Daoy (cell line): Measurements from ENCODE around the gene CHN2. TPM values are rescaled to one million over a fixed set of nuclear protein-coding genes. Genes with fewer than 3 reads are reported as not detected.

Experiments
- DNase-seq: peaks from one replicate; pipeline ENCODE4 v3.0.0-alpha.2; 2015; ENCODE audit warnings: low read depth
- total RNA-seq: library from RNA; depleted of rRNA; stranded (reverse); fragments of >200 nt; shearing (Covaris generic); gene quantifications from 2 replicates; pipeline ENCODE4 v1.2.3, GENCODE V29; 2014

Gene CHN2
- total RNA-seq, 1 experiment from 2014 or later, result 19.8 TPM

DNA sequence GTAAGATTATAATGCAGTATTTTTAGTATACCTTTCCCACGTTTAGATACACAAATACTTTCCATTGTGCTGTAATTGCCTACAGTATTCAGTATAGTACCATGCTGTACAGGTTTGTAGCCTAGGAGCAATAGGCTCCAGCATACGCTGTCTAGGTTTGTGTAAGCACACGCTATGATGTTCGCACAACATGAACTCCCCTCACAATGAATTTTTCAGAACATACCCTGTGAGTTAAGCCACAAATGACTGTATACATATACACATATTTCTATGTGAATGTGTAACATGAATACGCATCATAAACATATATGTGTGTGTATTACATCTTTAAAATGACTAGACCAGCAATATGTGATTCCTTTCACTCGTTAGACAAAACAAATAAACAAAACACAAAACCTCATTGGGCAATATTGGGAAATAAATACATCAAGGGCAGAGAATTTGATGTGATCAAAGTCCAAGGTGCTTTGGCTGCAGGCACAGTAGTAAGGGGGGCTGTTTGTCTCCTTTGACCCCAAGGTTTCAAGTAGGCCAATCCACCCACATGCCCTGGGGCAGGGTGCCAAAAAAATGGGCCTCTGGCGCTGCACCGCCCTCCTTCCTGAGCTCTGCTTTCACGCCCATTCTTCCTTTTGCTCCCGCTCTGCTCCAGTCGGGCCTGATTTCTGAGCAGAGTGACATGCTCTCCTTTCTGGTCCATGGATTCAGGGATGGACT lies 33.9 kb downstream of the CHN2 start:
- no peak for DNase-seq

DNA sequence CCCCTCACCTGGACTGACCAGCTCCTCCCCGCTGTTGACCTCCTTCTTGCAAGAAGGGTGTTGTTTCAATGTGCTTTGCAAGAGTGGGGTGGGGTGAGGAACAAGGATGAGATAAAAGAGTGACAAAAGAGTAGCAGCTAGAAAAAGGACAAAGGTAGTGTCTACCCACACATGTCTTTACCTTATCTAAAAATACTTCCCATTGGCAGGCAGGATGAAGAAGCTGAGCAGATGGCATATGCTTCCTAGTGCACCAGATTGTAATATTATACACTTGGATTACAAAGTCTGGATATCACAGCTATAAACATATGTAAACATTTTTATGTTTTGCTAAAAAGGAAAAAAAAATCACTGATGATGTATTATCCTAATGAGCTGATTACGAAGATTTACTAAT lies 34.5 kb downstream of the CHN2 start:
- DNase-seq, result no peak

DNA sequence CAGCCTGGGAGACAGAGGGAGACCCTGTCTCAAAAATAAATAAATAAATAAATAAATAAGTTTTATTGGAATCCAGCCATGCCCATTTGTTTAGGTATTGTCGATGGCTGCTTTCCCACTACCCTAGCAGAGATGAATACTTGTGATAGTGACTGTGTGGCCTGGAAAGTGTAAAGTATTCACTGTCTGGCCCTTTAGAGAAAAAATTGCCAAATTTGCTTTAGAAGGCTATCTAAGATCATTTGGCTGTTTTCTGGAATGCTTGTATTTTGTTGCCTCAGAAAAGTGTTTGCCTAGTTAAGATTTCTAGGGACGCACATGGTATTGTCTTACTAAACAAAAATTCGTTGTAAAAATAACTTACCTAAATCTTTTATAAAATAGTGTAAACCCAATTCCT lies 35.4 kb downstream of the CHN2 start:
- no peak for DNase-seq

DNA sequence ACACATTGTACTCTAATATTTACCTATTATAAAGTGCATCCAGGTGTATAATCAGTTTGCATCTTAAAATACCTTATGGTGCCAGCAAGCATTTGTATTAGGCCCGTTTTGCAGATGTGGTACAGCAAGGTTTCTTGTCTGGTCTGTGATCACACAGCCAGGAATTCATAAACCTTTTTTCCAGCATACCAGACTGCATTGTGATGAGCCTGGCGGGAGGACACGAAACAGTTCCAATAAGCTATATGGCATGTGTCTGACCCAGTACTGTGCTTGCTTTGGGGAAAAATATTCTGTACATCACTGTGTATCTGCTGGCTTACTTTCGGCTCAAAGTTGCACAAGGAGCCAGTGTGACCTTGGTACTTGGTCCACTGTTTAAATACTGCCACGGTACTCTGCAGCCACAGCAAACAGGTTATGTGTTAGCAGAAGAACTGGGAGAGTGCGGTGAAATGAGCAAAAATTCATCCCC lies 36.3 kb downstream of the CHN2 start:
- no peak for DNase-seq

DNA sequence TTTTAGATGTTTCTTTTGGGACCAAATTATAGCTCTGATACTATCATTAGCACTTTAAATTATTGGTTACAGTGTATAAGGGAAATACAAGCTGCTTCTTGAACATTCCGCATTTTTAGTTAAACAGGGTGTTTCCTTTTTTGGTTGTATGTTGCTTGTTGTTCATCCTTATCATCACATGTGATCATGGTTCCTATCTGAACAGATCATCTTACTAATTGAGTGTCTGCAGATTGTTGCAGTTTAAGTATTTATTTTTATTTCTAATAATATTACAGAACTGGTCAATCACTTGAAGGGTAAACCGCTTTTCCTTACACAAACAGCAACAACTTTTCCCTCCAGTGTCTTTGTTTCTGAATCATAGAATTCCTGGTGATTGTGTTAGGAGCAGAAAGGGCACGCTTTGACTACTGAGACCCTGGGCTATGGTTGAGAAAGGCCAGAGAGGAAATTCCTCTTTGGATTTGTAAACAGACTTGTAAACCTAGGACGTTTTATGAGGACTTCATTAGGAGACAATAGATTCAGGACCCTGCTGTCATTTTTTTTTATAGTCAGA lies 37.2 kb downstream of the CHN2 start:
- DNase-seq, result no peak

DNA sequence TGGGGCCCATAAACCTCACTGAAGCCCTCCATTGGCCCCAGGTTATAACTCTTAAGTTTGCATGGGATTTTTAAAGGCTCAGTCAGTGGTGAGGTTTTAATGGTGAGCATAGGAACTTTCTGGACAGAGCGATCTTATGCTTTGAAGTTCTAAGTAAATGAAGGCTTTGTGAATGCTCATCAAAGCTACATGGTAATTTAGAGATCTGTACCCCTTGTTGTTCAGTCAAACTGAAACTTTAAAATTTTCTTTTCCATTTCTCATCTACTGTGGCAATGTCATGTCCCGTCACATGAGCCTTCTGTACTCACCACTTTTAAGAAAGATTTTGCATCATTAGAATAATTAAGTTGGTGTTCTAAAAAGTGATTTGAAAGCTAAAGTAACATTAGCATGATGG lies 39.9 kb downstream of the CHN2 start:
- no peak for DNase-seq

DNA sequence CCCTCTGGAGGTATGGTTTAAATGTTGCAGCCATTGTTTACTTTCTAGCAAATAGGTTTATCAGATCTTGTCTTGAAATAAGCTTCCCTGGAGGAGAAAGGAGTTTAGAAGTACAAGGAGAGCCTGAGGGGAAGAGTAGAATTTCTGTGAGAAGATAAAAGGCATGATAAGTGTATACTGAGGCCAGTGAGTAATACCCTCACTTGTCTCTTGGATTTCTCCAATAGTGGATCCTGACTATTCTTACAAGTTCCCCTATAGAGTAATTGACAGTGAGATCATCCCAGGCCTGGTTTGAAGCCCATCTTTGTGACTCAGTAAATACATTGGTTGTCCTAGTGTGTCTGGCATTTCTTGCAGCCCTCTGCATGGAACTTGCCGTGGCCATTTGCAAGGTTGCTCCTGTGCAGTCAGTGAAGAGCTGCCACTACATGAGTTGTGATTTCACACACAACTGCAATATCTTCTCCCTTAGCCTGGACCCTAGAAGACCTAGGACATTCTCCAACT lies 41.6 kb downstream of the CHN2 start:
- no peak for DNase-seq

DNA sequence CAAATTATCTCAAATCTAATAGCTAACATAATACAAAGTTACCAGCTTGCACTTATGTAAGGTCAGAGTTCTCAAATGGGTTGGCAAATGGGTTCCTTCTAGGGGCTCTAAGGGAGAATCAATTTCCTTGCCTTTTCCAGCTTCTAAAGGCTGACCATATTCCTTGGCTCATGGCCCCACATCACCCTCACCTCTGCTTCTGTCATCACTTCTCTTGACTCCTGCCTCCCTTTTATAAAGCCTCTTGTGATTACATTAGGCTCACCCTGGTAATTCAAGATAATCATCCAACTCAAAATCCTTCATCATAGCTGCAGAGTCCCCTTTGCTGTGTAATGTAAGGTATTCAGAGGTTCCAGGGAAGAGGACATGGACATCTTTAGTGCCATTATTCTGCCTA lies 42.1 kb downstream of the CHN2 start:
- no peak for DNase-seq

DNA sequence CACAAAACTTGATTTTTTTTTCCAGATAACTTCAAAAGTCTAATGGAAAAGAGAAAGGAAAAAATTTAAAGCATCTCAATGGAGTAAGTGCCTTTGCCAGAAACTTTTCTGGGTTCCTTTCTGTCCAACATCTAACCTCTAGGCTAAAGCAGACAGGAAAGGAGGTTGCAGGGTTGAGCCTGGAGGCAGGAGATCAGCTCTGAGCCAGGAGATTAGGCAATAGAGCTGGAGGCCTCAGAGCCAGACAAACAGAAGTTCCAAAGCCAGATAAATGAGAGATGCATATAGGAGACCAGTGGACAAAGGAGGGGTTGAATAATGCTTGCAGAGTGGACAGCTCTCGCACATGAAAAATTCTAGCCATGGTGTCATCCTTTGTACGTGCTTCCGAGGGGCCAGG lies 42.9 kb downstream of the CHN2 start:
- DNase-seq, result no peak

DNA sequence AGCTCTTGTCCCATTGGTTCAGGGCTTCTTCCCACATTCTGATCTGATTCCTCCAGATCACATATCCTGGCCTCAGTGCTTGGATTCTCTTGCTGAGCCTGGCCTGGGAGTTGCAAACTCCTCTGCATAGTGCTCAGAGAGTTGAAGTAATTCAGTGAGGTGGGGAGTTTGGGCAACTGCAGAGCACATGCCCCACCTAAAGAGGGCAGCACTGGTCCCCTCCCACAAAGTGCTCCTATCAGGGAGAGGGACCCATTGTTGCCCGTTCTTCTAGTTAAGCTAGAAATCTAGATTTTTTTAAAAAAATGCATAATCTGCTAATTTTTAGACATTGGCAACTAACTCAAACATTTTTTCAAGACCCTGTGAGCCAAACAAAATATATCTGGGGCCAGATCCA lies 45.1 kb downstream of the CHN2 start:
- DNase-seq, result peak; percentile 37

DNA sequence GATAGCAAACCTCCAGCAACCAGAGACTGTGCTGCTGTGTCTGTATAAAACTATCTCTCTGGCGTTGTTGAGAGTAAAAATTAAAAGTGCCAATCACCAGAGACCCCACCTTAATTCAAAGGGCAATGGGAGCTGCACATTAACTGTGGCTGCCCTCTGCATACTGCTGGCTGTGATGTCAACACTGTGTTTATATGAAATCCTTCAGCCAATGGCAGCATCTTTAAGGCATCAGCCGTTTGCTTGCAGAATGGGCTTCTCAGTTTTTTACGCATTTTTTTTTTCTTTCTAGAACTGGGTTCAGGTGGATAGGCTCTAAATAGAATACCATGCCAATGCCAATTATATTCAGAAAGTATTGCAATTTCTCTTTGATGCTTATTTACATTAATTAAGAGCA lies 47.7 kb downstream of the CHN2 start:
- no peak for DNase-seq

DNA sequence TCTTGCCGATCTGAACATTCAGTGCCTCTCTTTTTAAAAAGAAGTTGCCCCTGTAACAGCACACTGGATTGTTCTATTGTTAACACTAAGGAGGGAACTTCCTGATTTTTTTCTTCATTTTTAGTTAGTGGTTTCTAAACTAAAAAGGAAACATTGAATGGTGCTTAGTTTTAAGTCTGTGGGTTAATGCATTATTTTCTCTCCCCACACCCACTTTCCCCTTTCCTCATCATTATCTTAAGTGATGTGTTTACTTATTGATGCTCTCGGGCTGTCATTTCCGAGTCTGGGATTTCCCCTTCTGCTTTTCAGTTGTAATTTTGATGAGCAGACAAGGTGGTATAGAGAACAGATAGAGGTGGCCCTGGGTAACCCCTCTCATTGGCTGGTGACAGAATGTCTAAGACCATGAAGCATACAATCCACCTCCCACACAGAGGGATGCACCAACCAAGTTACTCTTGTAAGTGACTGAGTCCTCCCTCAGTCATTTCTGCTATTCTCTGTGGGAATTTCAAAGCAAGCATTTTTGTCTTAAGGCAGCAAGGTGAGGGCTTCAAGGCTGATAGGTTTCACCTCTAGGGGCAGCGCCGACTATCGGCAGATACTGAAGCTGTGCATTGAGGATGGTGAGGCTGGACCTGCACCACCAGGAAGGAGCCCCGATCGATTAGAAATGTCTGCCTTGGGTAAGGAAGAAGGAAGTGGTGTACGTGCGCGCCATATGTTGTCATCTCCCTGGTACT lies 49.5 kb downstream of the CHN2 start:
- peak; percentile 19 for DNase-seq

DNA sequence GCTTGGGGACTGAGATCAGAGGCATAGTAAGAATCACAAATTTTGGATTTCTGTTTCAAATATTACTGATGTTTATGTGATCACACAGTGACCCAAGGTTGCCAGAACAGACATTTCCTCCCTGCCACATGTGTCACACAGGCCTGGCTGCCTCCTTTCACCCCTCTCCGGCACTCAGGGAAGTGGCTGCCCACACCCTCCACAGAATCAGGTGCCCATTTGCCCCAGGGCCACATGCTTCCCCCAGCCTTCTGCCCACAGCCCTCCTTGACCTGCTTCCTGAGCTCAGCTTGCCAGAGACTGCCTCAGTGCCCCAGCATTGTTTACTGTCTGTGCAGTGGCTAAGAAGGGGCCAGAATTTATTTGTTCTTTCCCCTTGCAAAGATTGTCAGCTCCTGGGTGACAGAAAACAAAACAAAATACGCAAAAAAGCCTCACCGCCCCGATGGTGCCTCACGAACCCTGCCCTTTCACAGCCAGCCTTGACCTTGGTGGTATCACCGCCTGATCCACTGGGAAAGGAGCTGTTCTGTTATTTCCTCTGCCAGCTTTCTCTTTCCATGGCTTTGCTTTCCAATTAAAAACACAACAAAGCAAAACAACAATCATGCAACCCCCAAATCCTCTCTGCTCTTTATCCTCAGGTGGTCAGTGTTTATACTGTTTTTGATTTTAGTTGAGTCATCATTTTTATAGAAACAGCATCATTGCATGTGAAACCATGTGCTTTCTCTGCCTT lies 52.8 kb downstream of the CHN2 start:
- DNase-seq, result no peak

DNA sequence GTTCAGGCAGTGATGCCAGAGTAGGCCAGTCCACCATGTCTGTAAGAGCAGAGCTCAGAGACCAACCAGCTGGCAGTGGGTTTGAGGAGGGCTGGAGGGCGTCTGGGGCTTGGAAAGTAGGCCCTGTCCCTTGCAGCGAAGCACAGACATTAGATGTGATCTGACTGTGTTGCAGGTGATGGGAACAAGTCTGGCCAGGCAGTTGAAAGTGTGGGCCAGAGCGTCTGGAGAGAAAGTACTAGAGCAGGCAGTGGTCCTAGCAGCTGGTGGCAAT lies 53.3 kb downstream of the CHN2 start:
- no peak for DNase-seq

DNA sequence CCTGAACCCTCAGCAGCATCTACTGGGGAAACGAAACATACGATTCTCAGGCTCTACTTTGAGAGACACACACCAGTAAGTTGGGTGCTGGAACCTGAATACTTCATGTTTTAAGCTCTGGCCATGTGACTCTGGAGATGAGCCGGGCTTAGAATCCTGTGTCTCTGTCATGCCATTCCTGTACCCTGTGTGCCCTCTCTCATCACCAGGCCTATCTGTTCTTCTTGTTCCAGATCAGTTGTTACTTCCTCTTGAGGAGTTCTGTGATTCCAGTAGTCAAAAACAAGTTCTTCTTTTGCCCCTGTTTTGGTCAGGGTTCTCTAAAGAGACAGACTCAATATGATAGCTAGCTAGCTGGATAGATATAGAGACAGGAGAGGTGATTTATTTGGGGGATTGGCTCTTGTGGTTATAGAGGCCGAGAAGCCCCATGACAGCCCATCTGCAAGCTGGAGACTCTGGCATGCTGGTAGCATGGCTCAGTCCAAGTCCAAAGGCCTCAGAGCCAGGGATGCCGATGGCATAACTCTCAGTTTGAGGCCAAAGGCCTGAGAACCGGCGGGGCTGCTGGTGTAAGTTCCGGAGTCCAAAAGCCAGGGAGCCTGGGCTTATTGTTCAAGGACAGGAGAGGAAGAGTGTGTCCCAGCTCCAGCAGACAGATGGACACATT lies 54.3 kb downstream of the CHN2 start:
- no peak for DNase-seq

DNA sequence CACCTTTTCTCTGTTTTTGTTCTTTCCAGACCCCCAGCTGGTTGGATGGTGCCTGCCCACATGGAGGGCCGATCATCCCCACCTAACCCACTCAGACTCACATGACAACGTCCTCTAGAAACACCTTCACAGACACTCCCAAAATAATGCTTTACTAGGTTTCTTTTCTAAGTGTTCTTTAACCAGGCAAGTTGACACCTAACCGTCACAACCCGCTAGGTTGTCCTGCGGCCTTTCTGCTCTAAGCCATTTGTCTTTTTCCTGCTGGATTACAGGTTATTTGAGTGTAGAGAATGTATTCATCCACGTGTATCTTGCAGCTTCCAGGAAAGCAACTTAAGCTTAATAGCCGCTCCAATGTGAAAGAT lies 54.8 kb downstream of the CHN2 start:
- no peak for DNase-seq

DNA sequence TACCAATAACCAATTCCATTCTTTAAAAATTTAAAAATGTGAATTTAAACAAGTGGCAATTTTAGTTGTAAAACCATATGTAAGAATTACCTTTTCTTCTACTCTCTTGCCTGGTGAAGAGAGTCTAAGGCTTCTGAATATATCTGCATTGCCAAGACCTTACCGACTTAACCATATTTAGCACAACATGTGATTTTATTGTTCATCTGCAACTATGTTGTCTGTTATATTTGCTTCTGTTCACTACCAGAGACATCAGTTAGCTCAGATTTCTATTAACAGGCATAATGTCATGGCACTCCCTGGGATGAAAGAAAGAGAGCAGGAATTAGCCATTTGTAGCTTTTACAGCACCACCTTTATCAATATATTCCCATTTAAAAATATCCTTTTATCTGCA lies 55.3 kb downstream of the CHN2 start:
- no peak for DNase-seq

DNA sequence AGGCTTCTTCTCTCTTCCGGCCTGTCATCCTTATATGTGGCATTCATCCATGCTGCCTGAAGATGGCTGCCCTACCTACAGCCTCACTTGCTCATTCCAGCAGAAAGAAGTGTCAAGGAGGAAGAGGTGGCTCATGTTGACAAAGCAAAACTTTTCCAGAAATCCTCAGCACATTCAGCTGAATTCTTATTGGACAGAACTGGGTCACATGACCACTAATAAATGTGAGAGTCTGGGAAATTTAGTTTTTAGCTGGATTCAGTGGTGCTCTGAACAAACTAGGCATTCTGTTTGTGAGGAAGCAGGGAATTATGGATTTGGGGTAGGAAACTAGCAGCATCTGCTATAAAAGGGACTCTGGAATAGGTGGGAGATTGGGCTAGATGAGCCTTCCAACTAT lies 58.6 kb downstream of the CHN2 start:
- no peak for DNase-seq

DNA sequence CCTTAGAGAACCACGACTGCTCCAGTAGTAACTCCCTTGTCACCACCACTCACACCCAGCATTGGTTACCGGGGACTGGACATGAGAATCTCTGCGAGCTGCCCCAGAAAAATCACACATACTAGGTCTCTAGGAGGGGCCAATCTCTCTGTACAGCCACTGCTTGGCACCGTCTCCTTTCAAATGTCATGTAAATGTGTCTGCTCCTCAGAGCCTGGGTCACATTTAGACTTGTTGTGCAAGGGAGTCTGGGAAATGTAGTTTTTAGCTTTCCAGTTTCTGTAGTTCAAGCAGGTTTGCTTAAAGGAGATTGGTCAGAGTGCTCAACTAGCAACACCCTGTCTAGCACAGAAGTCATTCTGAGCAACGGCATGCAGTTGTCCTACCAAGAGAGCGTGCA lies 60.0 kb downstream of the CHN2 start:
- no peak for DNase-seq

DNA sequence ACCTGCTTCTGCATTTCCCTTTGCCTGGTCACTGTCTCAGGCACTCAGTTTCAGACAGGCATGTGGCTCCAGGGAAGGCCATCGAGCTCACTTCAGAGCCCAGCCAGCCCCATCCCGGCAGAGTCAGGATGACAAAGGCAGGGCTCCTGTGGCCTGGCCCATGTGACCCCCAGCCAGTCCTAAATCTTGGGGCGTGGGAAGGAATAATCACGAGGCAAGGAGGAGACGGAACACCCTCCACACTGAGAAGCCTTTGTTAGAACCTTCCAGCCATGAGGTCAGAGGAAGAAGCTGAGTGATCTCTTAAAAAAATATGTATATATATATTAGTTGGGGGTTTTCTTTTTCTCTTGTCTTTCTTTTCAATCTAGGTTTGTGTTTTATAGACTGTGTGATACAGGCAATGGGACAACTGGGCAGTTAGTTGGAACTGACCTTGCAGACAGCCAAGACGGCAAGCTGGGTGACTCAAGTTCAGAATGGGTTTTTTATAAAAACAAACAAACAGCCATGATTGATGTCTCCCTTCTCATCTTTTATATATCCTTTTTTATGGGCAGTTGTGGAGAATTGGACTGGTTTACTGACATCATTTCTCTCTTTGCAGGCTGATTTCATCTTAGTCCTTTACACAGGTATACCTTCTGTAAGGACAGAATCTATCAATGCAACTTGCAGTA lies 60.8 kb downstream of the CHN2 start:
- DNase-seq, result peak; percentile 27

DNA sequence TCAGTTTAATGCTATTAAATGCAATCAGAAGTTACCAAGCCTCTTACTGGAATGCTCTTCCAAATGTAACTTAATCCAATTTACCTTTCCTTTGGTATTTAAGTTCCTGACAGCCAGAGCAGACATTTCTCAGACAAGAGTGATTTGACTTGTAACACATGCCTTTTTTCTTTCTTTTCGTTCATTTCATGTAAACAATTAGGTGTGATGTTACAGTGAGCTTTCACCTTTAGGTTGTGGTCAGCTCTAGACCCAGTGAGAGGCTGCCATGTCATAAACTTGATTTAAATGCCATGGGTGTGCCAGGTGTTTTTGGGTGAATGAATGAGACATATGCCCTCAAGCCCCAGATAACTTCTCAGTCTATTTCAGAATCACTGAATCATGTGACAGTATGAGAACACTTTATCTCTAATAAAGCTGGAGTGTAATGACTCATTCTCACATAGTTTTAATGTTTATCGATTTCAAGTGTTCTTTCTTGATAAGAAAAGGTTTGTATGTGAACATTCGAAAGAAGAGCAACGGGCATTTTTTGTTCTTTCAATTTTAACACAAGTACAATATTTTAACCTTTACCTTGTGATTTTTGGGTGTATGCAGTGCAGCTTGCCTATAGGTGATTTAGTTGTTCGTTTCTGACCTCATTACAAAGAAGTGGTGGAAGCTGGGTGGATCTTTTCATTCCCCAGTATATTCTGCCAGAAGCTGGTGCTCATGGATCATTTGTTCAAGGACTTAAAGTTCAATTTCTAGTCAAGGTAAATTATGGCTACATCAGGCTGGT lies 61.5 kb downstream of the CHN2 start:
- peak; percentile 64 for DNase-seq
